ENCODE data around the gene MCMBP. TPM values are rescaled to one million over a fixed set of nuclear protein-coding genes. Genes with fewer than 3 reads are reported as not detected.

MCMBP gene
- total RNA-seq (2014; rRNA removed; shearing (Covaris generic)) (49.9 and 53.8 TPM in 2 replicates), total RNA-seq (2022) (77.5 and 78.1 TPM in 2 replicates), Bru-seq, nascent RNA (percentile 90 among the genes with signal in this experiment), BruChase-seq, experiment 1, labeled RNA remaining after a 6-hour chase (percentile 83 among the genes with signal in this experiment), BruChase-seq, experiment 2, labeled RNA remaining after a 2-hour chase (percentile 89 among the genes with signal in this experiment)
- long read RNA-seq, full-length matches to known transcripts: 193 of 255 reads
- long read RNA-seq, partial matches to known transcripts: 29 of 255 reads
- long read RNA-seq, other reads (novel, unspliced or antisense): 33 of 255 reads

DNA sequence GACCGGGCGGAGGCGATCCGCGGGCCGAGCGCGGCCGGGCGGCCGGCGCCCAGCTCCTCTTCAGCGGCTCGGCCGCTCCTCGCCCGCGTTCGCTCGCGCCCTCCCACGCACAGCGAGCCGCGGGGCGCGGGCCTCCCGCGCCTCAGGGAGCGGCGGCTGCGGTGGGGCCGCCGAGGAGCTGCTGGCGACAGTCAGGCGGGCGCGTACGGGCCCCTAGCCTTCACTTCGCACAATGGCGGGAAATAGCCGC lies at the start of gene MCMBP:
MCMBP (minus strand) TSS at position 234 of the 250 bp plus-strand sequence. CDS start 259 bp downstream, outside the sequence.
- TF ChIP-seq EZH2phosphoT487 (IDR thresholded peaks at IDR 0.05; ENCODE audit: borderline replicate concordance, low read depth, low read length) (no peak), CTCF (conservative IDR thresholded peaks at IDR 0.05; ENCODE audit: low read length) (no peak)
- H3K4me3 ChIP-seq (ENCODE audit: low read depth, low read length, poor library complexity, severe bottlenecking): peak within 1 kb of the TSS; percentile 87
- peak within 1 kb of the TSS; percentile 85 for H2AFZ ChIP-seq (ENCODE audit: low read length)
- no peaks in the 10 kb centered on the region for H3K9me3 ChIP-seq (ENCODE audit: low read length)
- peaks cover 47% of the 10 kb centered on the region for H3K79me2 ChIP-seq (ENCODE audit: insufficient read depth, low read depth, low read length)
- H4K20me1 ChIP-seq (ENCODE audit: insufficient read depth, low read length): peaks cover 28% of the 10 kb centered on the region
- no TSS peak for BruUV-seq (replicated peaks)
- no peaks in the 10 kb centered on the region for H3K9me2 ChIP-seq (ENCODE audit: insufficient read depth, low read length)
- H3K4me1 ChIP-seq (ENCODE audit: insufficient read depth, low read length, poor library complexity, severe bottlenecking): peaks cover 25% of the 10 kb centered on the region
- peaks cover 3% of the 10 kb centered on the region; the same call in 1 of the 2 replicates for H3K36me3 ChIP-seq (ENCODE audit: insufficient read depth, low read length)
- peak within 1 kb of the TSS; percentile 61 for H3K27ac ChIP-seq (ENCODE audit: low read depth, low read length, poor library complexity, severe bottlenecking)
- peak within 1 kb of the TSS; percentile 84 for H3K4me2 ChIP-seq (ENCODE audit: low read length)
- no peak for DNase-seq (ENCODE audit: low spot score)
- ChIA-PET POLR2A (interaction anchor here (0.5 to 3.6 kb wide), 12 partner anchors 8 to 277 kb away, joined by 3 to 39 read pairs (median 4); partner anchors contain the start of genes INPP5F and SEC23IP), CTCF (ENCODE audit: unreplicated experiment) (no interaction called here)
- intact Hi-C loops (cut with micrococcal nuclease; ENCODE audit: unreplicated experiment): loop anchor here (1.0 kb wide), 1 partner anchor 147 kb away; no protein-coding TSS in a partner anchor

GRCh38 chr10:119919826-119920225 lies 47.2 kb upstream of the MCMBP start:
- H3K27ac ChIP-seq (ENCODE audit: low read depth, low read length, poor library complexity, severe bottlenecking): no peak overlapping the region
- CTCF ChIA-PET (ENCODE audit: unreplicated experiment): no interaction called here
- no peak for TF ChIP-seq EZH2phosphoT487 (IDR thresholded peaks at IDR 0.05; ENCODE audit: borderline replicate concordance, low read depth, low read length)
- TF ChIP-seq CTCF (conservative IDR thresholded peaks at IDR 0.05; ENCODE audit: low read length): no peak
- DNase-seq (ENCODE audit: low spot score): no peak
- no peaks in the 10 kb centered on the region for H3K79me2 ChIP-seq (ENCODE audit: insufficient read depth, low read depth, low read length)
- H4K20me1 ChIP-seq (ENCODE audit: insufficient read depth, low read length): no peaks in the 10 kb centered on the region
- no peak overlapping the region for H2AFZ ChIP-seq (ENCODE audit: low read length)
- H3K4me2 ChIP-seq (ENCODE audit: low read length): no peak overlapping the region
- intact Hi-C loops (cut with micrococcal nuclease; ENCODE audit: unreplicated experiment): loop anchor here (10.0 kb wide), 1 partner anchor 165 kb away; no protein-coding TSS in a partner anchor
- H3K4me3 ChIP-seq (ENCODE audit: low read depth, low read length, poor library complexity, severe bottlenecking): no peak overlapping the region
- H3K9me3 ChIP-seq (ENCODE audit: low read length): no peaks in the 10 kb centered on the region
- H3K9me2 ChIP-seq (ENCODE audit: insufficient read depth, low read length): no peaks in the 10 kb centered on the region
- peaks cover 5% of the 10 kb centered on the region for H3K4me1 ChIP-seq (ENCODE audit: insufficient read depth, low read length, poor library complexity, severe bottlenecking)
- peaks cover 89% of the 10 kb centered on the region for H3K36me3 ChIP-seq (ENCODE audit: insufficient read depth, low read length)
- BruUV-seq (replicated peaks): no TSS peak
- POLR2A ChIA-PET: interaction anchor here (0.6 kb wide), 1 partner anchor 18 kb away, joined by 3 read pairs; no protein-coding TSS in a partner anchor

GRCh38 chr10:119919271-119919670 lies 46.6 kb upstream of the MCMBP start:
- Histone ChIP-seq H3K4me3 (ENCODE audit: low read depth, low read length, poor library complexity, severe bottlenecking) (no peak overlapping the region), H3K79me2 (ENCODE audit: insufficient read depth, low read depth, low read length) (no peaks in the 10 kb centered on the region), H3K4me2 (ENCODE audit: low read length) (no peak overlapping the region), H4K20me1 (ENCODE audit: insufficient read depth, low read length) (no peaks in the 10 kb centered on the region), H3K9me2 (ENCODE audit: insufficient read depth, low read length) (no peaks in the 10 kb centered on the region), H3K4me1 (ENCODE audit: insufficient read depth, low read length, poor library complexity, severe bottlenecking) (peaks cover 5% of the 10 kb centered on the region), H3K9me3 (ENCODE audit: low read length) (no peaks in the 10 kb centered on the region), H2AFZ (ENCODE audit: low read length) (no peak overlapping the region), H3K27ac (ENCODE audit: low read depth, low read length, poor library complexity, severe bottlenecking) (no peak overlapping the region), H3K36me3 (ENCODE audit: insufficient read depth, low read length) (peaks cover 89% of the 10 kb centered on the region)
- DNase-seq (ENCODE audit: low spot score): no peak
- BruUV-seq (replicated peaks): no TSS peak
- TF ChIP-seq EZH2phosphoT487 (IDR thresholded peaks at IDR 0.05; ENCODE audit: borderline replicate concordance, low read depth, low read length) (no peak), CTCF (conservative IDR thresholded peaks at IDR 0.05; ENCODE audit: low read length) (no peak)
- POLR2A ChIA-PET: interaction anchor here (0.6 kb wide), 1 partner anchor 18 kb away, joined by 3 read pairs; no protein-coding TSS in a partner anchor
- CTCF ChIA-PET (ENCODE audit: unreplicated experiment): no interaction called here
- intact Hi-C loops (cut with micrococcal nuclease; ENCODE audit: unreplicated experiment): loop anchor here (10.0 kb wide), 1 partner anchor 164 kb away; no protein-coding TSS in a partner anchor
